OCI-LY1 (cell line): ENCODE measurements around the gene HPCAL1.

Source experiments
- CTCF ChIP-seq: fragments of 200-600 bp; sonication (generic), shearing (Covaris generic); IDR thresholded peaks from 2 replicates; pipeline ENCODE4 v1.5.1; 2017; ENCODE audit warnings: mild to moderate bottlenecking, antibody characterized with exemption, low read length, moderate library complexity, mixed read lengths
- EZH2 ChIP-seq: fragments of 200-600 bp; sonication (generic), shearing (Covaris generic); IDR thresholded peaks from 2 replicates; pipeline ENCODE4 v1.8.0; 2017; ENCODE audit warnings: borderline replicate concordance, mixed run types, mild to moderate bottlenecking, antibody characterized with exemption, low read length, moderate library complexity, mixed read lengths

GRCh38 chr2:10381997-10382353 lies 79.3 kb downstream of the HPCAL1 start:
- TF ChIP-seq CTCF (no peak), EZH2 (no peak)
